Lower leg skin (tissue), 3 donors: ENCODE measurements around the gene GZMB.
"Not testable (repeated sequence)": the region's sequence is repeated elsewhere in the genome, so short reads cannot be mapped to it uniquely, and the experiment has no call there.

ENCODE experiments used
- CTCF ChIP-seq, 3 donors: fragments of 450-650 bp; IDR thresholded peaks; one replicate each; pipeline ENCODE4 v1.5.1; 2016; ENCODE audit warnings: antibody characterized with exemption in 3 of 3, mild to moderate bottlenecking in 3 of 3, moderate library complexity in 2 of 3
- POLR2A ChIP-seq, 2 donors: fragments of 450-650 bp; IDR thresholded peaks; one replicate each; pipeline ENCODE4 v1.6.1; 2016 to 2017; ENCODE audit warnings: antibody characterized with exemption in 2 of 2, mild to moderate bottlenecking in 1 of 2, moderate library complexity in 1 of 2

- TF ChIP-seq CTCF, POLR2A (IDR thresholded peaks at IDR 0.05): not testable (repeated sequence)
Measured at GRCh38 chr14:24591004-24591403, 43.0 kb downstream of the GZMB start.
